HG03457 (cell line): ENCODE measurements around the gene TMEM214.

Source experiments
- ATAC-seq: cut with Tn5 transposase; IDR thresholded peaks from one replicate; pipeline ENCODE4 v1.9.1; 2021; ENCODE audit warnings: moderate number of reproducible peaks; ENCODE audit not compliant: unreplicated experiment

The TMEM214 gene

DNA sequence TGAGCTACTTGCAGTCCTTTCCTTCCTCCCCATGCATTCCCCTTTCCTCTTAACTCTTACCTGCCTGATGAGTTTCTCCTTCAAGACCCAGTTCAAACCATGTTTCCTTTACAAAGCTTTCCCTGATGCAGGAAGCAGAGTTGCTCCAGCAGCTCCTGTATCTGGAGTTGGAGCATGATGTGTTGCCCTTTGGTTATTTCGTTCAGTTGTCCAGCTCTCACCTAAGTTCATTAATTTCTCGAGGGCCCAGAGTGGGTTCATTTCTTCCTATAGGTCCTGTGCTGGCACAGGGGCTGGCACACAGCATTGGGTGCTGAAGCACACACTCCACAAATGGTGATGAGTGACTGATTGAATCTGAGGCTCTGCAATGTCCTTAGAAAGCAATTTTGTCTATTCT lies 23.0 kb upstream of the TMEM214 start:
- no peak for ATAC-seq

DNA sequence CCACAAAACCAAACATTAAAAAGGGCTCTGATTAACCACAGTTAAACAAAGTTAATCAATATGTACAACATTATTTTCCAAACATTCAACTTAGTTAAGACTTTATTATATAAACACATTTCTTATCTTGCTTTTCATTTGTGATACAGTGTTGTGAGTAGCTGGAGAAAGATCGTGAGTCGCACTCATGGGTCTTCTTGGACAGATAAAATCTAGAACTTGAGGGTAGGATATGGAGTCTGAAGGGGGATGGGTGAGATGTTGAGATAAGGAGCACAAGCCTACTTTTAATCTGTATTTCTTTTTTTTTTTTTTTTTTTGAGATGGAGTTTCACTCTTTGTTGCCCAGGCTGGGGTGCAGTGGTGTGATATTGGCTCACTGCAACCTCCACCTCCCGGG lies 22.6 kb upstream of the TMEM214 start:
- no peak for ATAC-seq

DNA sequence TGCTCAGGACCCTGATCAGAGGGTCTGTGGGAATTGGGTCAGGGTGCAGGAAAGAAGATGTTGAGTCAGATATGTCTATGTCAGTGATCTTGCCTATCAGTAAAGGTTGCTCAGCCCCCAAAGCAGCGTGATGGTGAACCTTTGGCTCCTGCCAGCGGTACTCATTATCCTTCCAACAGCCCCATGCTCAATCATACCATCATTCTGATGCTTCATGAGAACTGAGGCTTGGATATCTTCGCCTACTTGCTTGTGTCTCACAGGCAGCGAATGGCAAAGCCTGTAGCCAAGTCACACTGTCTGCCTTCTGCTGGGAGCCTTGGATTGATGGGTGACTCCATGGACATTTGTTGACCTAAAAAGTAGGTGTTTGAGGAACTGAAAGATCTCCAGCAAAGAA lies 19.0 kb upstream of the TMEM214 start:
- ATAC-seq = no peak

DNA sequence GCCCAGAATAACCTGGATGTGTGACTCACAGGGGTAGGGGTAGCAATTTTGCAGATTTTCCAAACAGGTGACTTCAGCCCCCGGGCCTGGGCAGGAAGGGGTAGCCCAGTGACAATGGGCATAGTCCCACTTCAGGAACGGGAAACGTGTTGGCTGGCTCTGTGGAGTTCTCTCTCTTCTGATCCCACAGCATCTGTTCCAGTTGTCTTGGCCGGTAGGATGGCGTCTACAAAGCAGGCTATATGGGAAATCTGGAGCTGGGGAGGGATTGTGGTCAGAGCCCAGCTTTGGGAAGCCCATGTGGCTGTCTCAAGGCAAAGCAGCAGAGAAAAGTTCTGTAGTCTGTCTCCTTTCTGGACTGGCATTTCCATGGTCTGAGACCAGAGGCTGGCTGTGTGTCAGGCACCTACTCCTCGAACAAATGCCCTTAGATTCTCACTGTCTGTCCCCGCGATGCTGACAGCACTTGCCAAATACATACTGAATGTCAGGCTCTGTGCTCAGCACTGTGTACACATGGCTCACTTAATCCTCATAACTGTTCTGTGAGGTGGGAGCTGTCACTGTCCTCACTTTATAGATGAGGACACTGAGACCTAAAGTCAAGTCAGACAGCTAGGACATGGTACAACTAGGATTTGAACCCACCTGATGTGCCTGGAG lies 17.9 kb upstream of the TMEM214 start:
- ATAC-seq = no peak

DNA sequence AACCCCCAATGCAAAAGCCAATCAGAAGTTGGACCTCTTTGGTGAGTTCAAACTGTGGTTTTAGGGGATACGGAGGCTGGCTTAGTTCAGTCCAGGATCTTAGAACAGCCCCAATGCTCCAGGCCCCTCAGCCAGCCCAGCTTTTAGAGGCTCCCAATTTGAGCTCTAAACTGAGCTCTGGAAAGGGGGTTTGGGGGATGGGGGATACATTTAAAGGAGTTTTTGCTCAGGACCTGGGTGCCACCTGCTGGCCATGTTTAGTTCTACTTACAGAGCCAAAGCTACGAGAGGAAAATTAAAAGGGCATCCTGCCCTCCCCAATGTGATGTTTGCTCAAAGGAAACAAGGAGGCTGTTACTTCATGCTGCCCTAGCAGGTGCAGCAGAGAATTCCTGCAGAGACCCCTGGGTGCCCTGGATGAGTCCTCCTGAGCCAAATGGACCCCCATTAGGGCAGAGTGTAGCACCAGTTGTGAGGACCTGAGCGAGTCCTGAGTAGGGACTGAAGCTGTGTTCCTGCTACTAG lies 15.9 kb upstream of the TMEM214 start:
- no peak for ATAC-seq

DNA sequence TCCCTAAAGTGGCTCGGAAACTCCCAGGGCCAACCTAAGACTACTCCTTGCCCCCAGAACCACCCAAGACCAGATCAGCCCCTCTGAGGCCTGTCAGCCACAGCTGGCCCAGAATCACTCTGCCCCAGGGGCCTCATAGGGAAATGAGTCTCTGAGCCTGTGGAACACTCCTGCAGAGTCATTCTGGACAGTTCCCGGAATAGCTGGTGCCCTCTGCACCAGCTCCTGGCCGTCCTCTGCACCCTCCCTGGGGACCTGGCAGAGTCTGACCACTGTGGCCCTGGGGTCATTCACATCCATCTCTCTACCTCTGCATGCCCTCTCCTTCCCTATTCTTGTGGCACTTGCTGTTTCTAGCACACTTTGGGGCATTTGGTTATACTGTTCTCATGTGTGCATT lies 14.6 kb upstream of the TMEM214 start:
- no peak for ATAC-seq

DNA sequence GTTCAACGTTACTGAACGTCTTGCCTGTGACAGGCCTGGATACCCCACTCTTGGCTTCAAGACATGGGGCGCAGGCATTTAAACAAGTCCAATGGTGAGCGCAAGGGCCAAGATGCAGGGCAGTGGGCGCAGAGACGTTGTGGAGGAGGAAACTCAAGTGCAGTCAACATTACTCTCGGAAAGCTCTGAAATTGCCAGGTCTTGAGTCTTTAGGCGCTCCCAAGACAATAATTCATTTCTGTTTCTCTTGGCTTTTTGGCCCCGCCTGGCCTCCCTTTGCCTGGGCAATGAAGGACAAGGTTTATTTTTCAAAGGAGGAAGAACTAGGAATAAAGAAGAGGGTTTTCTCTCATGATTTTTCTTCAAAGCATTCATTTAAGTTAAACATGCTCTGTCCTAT lies 13.3 kb upstream of the TMEM214 start:
- ATAC-seq = no peak

DNA sequence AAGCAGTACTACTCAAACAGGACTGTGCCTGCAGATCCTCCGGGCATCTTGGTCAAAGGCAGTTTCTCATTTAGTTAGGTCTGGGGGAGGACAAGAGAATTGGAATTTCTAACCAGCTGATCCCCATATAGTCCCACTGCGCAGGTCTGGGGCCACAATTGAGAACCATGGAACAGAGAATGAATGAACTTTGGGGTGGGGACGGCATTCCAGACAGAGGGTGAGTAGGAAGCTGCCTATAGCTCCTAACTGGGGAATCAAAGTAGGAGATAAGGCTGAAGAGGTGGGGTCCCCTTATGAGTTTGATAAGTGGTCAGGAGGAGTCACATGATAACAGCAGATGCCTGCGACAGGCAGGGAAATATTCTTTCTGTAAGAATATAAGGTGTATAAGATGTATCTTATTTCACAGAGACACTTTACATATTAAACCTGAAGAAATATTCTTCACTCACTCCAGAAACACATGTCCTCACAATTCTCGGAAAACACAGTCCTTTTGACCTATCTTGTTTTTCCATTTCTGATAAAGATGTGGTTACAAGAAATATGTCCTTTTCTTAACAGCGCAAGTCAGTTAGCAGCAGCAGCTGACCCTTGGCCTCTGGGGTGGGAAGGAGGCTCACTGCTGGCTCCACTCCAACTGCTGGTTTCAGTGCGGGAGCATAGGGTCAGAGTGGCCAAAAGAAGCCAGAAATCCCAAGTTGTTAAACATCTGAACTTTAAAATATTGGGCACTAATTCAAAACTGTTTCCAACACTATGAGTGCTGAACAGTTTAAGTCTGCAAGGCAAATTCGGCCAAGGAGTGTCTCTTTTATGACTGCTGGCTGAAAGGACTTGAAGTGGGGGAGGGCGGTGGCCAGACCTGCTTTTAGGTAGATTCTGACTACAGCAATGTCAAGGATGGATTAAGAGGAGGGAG lies 12.6 kb upstream of the TMEM214 start:
- ATAC-seq = no peak

DNA sequence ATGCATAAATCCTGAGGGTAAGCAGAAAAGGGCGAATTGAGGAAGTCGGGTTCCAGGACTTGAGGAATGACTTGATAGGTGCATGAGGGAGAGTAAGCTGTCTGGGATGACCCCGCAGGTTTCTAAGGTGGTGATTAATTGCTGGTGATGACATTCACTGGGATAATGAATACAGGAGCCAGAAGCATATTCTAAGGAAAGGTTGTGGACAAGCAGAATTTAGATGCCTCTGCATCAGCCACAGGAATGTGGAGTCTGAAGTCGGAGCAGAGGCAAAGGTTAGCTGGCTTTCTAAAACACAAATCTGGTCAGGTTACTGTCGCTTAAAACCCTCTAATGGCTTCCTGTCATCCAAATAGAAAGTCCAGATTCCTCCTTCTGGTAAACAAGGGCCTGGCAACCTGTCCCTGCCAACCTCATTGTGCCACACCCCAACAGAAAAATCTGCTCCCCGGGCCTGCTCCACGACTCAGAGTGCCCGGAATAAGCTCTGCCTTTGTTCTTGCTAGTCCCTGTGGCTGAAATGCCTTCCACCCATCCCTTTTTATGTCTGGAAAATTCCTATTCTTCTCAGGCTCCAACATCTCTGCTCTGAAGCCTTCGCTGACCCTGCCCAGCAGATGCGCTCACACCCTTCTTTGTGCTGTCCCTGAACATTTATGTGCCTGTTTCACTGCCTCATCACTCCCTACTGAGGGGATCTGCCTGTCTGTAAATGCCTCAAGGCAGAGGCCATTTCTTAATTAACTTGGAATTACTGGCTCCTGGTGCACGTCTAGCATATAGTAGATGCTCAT lies 11.3 kb upstream of the TMEM214 start:
- no peak for ATAC-seq

DNA sequence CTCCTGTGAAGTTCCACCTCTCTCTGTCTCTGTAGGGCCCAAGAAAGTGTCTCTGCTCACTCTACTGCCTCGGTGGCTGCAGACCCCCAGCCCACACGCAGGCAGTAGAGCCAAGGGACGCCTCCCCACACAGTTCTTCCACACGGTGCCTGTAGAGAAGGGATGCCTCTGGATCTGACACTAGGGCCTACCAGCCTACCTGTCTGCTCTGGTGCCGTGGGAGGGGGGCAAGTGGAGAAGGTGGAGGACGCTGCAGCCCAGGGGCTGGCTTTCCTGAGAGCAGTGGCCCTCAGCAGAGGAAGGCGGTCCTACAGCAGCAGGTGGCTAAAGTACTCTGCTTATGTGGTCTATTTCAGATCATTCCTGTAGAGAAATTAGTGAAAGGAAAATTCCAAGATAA lies 9.0 kb upstream of the TMEM214 start:
- no peak for ATAC-seq

DNA sequence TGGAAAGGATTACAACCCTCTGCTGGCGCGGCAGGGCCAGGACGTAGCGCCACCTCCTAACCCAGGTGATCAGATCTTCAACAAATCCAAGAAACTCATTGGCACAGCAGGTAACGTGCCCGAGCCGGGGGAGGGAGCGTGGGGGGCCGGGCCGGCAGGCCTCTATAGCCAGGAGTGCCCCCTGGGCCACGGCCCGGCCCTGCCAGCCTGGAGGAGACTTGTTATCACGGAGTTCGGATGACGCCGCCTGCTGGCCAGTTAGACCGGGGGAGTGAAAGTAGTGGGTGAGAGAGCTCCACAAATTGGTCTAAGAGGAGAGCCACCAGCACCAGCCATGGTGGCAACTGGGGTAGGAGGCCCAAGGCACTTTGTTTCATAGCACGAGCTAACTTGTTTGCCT lies 8.6 kb upstream of the TMEM214 start:
- no peak for ATAC-seq

DNA sequence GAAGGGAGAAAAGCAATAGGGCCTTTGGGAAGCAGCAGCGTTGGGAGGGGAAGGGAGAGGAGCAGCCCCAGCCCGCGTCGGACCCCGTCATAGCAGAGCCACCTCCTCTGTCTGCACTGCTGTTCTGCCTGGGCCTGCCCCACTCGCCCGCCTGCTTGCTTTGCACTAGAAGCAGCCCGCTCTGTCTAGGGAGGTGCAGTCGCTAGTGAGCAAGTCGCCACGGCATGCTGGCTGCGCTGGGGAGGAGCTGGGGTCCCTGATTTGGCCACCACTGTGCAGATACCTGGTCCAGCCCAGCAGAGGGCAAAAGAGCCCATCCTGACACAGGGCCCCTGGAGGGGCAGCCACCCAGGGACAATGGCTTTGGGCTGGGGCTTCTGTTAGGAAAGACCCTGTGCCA lies 8.0 kb upstream of the TMEM214 start:
- ATAC-seq = no peak

DNA sequence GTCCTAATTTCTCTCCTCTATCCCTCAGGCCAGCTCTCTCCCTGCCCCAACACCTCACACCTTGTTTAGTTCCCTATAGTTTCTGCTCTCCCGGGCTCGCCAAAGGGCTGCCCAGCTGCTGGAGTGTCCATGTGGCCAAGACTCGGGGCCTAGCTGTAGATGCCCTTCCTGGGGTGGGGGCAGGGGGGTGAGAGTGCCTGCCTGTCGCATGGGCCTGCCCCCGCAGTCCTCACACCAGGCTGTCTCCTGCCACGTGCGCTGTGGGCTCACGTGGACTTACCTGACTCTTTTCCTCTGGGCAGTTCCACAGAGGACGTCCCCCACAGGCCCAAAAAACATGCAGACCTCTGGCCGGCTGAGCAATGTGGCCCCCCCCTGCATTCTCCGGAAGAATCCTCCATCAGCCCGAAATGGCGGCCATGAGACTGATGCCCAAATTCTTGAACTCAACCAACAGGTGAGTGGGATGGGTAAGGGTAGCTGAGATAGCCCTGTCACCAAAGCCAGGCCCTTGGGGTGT lies 7.4 kb upstream of the TMEM214 start:
- ATAC-seq = no peak

DNA sequence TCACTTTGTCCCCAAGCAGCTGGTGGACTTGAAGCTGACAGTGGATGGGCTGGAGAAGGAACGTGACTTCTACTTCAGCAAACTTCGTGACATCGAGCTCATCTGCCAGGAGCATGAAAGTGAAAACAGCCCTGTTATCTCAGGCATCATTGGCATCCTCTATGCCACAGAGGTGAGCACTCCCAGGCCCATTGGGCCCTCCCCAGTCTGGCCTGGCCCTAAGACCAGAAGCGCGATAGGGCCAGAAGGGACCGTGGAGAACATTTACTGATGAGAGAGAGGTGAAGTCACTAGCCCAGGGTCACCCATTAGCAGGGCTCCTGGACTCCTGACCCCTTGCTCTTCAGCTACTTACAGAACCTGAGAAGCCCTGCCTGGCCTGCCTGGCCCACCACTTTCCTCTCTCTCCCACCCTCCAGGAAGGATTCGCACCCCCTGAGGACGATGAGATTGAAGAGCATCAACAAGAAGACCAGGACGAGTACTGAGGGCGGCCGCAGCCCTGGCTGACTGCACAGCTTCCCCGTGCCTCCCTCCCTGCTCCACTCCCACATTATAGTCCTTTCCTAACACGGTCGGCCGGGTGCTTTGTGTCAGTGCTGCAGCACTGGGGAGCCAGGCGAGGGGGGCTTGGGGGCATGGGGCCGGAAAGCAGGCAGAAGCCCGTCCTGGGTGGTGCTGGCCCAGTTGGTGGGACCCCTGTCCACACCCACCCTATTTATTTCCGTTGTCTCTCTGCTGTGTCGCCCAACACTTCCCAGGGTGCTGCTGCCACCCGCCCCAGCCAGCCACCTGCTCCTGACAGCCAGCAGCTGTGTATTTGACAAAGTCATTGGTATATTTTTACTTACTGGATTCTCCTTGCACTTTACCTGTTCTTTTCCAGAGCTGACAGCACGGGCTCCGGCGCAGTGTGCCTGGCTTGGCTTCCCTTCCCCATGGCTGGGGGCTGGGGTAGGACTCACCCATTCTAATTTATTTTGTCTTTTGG lies 6.6 kb upstream of the TMEM214 start:
- no peak for ATAC-seq

DNA sequence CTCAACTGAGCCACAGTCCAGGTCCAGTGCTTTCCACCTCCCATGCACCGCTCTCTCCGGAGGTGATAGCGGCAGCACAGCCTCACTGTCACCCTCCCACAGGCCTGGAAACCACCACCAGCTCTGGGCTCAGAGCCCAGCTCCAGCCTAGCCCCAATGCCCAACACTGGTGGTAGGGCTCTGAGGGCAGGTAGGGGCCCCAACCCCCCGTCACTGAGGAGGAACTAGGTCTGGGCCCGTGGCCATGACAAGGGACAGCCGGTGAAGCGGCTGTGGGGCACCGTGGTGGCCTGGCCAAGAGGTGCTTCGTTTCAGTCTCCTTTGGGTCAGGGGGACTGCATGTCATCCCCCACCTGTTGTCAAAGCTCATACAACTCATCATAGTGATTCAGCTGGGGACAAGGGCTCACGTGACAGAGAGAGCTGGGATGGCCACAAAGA lies 5.5 kb upstream of the TMEM214 start:
- ATAC-seq = no peak

DNA sequence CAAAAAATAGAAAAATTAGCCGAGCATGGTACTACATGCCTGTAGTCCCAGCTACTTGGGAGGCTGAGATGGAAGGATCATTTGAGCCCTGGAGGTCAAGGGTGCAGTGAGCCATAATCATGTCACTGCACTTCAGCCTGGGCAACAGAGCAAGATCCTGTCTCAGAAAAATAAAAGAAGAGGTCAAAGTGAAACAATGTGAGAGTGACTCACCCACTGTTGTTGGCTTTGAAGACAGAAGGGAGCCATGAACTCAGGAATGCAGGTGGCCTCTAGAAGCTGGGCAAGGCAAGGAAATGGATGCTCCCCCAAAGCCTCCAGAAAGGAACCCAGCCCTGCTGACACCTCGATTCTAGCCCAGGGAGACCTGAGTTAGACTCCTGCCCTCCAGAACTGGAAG lies 3.7 kb upstream of the TMEM214 start:
- no peak for ATAC-seq

DNA sequence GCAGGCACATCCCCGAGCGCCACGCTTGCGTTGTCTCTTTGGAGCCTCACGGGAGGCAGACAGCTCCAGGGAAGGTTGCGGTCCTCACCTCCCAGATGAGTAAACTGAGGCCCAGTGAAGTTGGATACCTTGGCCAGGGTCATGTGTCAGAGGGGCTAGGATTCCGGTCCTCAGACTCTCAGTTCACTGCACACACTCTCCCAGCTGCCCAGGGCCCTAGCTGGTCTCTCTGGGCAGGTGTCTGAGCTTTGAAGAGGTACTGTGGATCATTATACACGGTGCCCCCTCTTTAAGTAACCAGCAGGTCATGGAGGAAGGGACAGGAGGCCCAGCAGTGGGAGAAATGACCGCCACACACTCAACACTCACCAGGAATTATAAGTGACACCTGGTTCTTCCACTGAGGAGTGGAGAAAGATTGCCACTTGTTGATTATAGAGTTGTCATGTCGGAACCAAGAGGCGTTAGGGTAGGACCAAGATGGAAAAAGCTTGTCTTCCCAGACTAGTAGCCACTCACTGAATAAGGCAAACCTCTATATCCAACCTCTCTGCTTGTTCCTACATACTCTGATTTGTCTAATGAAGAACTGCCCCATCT lies 588 bp downstream of the TMEM214 start:
- no peak for ATAC-seq

DNA sequence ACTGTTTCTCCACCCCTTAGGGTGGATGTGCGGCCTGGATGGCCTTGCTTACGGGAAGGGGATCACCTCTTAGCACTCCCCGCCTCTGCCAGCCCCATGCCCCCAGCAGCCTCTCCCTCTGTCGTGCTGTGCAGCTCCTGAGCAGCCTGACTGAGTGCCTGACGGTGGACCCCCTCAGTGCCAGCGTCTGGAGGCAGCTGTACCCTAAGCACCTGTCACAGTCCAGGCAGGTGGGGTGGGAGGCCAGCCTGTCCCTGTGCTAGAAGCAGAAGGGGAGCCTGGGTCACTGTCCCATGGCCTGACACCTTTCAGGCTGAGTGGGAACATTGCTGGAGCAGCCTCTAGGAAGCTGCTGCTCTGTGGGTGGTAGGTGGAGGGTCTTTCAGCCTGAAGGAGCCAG lies 5.2 kb downstream of the TMEM214 start:
- ATAC-seq = no peak

DNA sequence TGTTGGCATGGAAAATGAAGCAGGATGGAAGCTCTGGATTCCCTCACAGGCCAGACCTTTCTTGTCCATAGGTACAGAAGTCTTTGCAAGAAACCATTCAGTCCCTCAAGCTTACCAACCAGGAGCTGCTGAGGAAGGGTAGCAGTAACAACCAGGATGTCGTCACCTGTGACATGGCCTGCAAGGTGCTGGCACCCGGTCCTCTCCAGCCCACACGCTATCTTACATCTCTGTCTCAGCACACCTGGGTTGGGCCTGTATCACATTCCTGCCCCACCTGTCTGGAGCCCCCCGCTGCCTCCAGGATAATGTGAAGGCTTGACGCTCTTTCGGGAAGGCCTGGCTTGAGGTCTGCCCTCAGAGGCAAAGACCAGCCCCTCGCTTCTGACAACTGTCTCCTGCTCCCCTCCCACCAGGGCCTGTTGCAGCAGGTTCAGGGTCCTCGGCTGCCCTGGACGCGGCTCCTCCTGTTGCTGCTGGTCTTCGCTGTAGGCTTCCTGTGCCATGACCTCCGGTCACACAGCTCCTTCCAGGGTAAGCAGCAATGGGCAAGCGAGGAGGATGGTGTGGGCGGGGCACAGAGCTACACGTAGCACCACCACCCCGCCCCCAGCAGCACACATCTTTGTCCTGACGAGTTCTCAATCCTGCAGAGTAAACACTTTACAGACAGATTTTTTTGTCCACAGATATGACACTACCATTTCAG lies 6.0 kb downstream of the TMEM214 start:
- no peak for ATAC-seq
